Measurements from ENCODE around the gene MED27. TPM values are rescaled to one million over a fixed set of nuclear protein-coding genes. Genes with fewer than 3 reads are reported as not detected.

The MED27 gene
- total and polyA plus RNA-seq, 12 donors, result 8.0 to 20.7 (median 17.1) TPM

GRCh38 chr9:132108728-132109127, 29.1 kb upstream of the MED27 start:
- H3K4me3 ChIP-seq, result no peak overlapping the region
- H3K27ac ChIP-seq, result no peak overlapping the region
- no peak for ATAC-seq
- peaks cover 0 to 44% (median 33%) of the 10 kb centered on the region in 7 donors for H3K27me3 ChIP-seq
- whole genome bisulfite sequencing, 2 donors, result 66 to 70% methylated on average over 7 of the region's 7 CpGs
- intact Hi-C loops (cut with DNase I), result no loop called here
- H3K9me3 ChIP-seq, result no peaks in the 10 kb centered on the region
- TF ChIP-seq, protein P1, sequence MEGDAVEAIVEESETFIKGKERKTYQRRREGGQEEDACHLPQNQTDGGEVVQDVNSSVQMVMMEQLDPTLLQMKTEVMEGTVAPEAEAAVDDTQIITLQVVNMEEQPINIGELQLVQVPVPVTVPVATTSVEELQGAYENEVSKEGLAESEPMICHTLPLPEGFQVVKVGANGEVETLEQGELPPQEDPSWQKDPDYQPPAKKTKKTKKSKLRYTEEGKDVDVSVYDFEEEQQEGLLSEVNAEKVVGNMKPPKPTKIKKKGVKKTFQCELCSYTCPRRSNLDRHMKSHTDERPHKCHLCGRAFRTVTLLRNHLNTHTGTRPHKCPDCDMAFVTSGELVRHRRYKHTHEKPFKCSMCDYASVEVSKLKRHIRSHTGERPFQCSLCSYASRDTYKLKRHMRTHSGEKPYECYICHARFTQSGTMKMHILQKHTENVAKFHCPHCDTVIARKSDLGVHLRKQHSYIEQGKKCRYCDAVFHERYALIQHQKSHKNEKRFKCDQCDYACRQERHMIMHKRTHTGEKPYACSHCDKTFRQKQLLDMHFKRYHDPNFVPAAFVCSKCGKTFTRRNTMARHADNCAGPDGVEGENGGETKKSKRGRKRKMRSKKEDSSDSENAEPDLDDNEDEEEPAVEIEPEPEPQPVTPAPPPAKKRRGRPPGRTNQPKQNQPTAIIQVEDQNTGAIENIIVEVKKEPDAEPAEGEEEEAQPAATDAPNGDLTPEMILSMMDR (IDR thresholded peaks at IDR 0.05), result no peak
- no peaks in the 10 kb centered on the region for H3K4me1 ChIP-seq
- no peak for DNase-seq
- no peaks in the 10 kb centered on the region for H3K36me3 ChIP-seq

DNA sequence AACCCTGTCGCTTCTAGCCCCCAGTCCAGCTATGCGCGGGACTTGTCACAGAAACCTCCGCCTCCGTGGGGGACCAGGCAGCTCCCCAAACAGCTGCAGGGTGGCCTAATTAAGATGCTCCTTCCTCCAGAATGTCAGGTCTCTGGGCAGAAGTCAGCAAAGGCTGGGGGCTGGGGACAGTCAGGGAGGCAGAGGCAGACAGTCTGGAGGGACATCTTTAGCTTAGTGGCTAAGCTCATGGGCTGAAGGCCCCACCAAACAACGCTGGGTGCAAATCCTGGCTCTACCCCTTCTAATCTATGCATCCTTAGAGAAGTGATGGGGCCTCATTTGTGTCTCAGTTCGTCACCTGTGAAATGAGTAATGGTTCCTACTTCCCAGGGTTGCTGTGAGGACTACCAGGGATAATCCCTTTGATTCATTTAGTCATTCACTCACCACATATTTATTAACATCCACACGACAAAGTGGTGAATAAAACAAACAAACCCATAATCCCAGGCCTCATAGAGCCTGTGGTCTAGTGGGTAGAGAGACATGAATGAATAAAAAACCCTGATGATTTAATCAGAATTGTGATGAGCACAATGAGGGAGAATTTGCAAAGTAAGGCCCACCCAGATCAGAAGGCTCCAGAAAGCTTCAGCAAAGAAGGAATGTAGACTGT, 20.2 kb upstream of the MED27 start:
- Histone ChIP-seq H3K4me3 (no peak overlapping the region), H3K36me3 (no peaks in the 10 kb centered on the region), H3K27me3 (peaks cover 0 to 36% (median 18%) of the 10 kb centered on the region in 7 donors), H3K4me1 (no peaks in the 10 kb centered on the region), H3K9me3 (peaks cover 0 to 13% (median 0%) of the 10 kb centered on the region in 11 donors), H3K27ac (no peak overlapping the region)
- DNase-seq, result no peak
- TF ChIP-seq, protein P1 (IDR thresholded peaks at IDR 0.05), result no peak
- WGBS, 2 donors, result 62 to 65% methylated on average over 8 of the region's 8 CpGs
- intact Hi-C loops (cut with DNase I), result no loop called here
- no peak for ATAC-seq

- ATAC-seq (no peak), DNase-seq (no peak)
- 78 to 80% methylated on average over 7 of the region's 7 CpGs for WGBS, 2 donors
- TF ChIP-seq, protein P1 (IDR thresholded peaks at IDR 0.05), result no peak
- no peak overlapping the region for H3K4me3 ChIP-seq
- peaks cover 0 to 29% (median 18%) of the 10 kb centered on the region in 7 donors for H3K27me3 ChIP-seq
- peaks cover 0 to 13% (median 0%) of the 10 kb centered on the region in 11 donors for H3K9me3 ChIP-seq
- no peaks in the 10 kb centered on the region for H3K36me3 ChIP-seq
- no peak overlapping the region for H3K27ac ChIP-seq
- intact Hi-C loops (cut with DNase I), result no loop called here
- H3K4me1 ChIP-seq, result no peaks in the 10 kb centered on the region
Measured at GRCh38 chr9:132099167-132099566, 19.5 kb upstream of the MED27 start.

GRCh38 chr9:132094314-132094791, 14.7 kb upstream of the MED27 start:
- H3K4me3 ChIP-seq, result no peak overlapping the region
- peaks cover 0 to 30% (median 14%) of the 10 kb centered on the region in 7 donors for H3K27me3 ChIP-seq
- no peak for ATAC-seq
- DNase-seq, result no peak
- no peaks in the 10 kb centered on the region for H3K9me3 ChIP-seq
- intact Hi-C loops (cut with DNase I), result no loop called here
- TF ChIP-seq, protein P1 (IDR thresholded peaks at IDR 0.05), result no peak
- no peaks in the 10 kb centered on the region for H3K4me1 ChIP-seq
- no peak overlapping the region for H3K27ac ChIP-seq
- WGBS, 2 donors, result 79 to 84% methylated on average over 2 of the region's 2 CpGs
- H3K36me3 ChIP-seq, result no peaks in the 10 kb centered on the region

Measured in heart right ventricle (tissue), 16 donors.